Suprapubic skin (tissue), 4 donors: Measurements from ENCODE around the gene PODN. TPM values are rescaled to one million over a fixed set of nuclear protein-coding genes. Genes with fewer than 3 reads are reported as not detected.

Experiments
- DNase-seq, 2 donors: peaks; one replicate each; pipeline ENCODE4 v3.0.0-alpha.2; 2019; ENCODE audit warnings: low spot score in 2 of 2
- H3K27ac ChIP-seq: fragments of 200-600 bp; sonication (generic); one replicate; pipeline ENCODE4 v1.5.1; 2019
- H3K27me3 ChIP-seq: fragments of 200-600 bp; sonication (generic); one replicate; pipeline ENCODE4 v1.5.1; 2019
- H3K36me3 ChIP-seq: fragments of 200-600 bp; sonication (generic); one replicate; pipeline ENCODE4 v1.5.1; 2019
- H3K4me1 ChIP-seq: fragments of 200-600 bp; sonication (generic); one replicate; pipeline ENCODE4 v1.5.1; 2019
- H3K4me3 ChIP-seq: fragments of 200-600 bp; sonication (generic); one replicate; pipeline ENCODE4 v1.5.1; 2019; ENCODE audit warnings: mild to moderate bottlenecking
- H3K9me3 ChIP-seq: fragments of 200-600 bp; sonication (generic); one replicate; pipeline ENCODE4 v1.5.1; 2019
- EP300 ChIP-seq: sonication (generic); formaldehyde crosslinking; IDR thresholded peaks from one replicate; pipeline ENCODE4 v1.6.1; 2017; ENCODE audit warnings: antibody characterized with exemption
- POLR2A ChIP-seq, 2 donors: fragments of 450-650 bp; IDR thresholded peaks; one replicate each; pipeline ENCODE4 v1.6.1; 2017; ENCODE audit warnings: antibody characterized with exemption in 2 of 2, mild to moderate bottlenecking in 2 of 2, moderate library complexity in 2 of 2
- POLR2AphosphoS5 ChIP-seq, 3 donors: sonication (generic); formaldehyde crosslinking; IDR thresholded peaks; one replicate each; pipeline ENCODE4 v1.6.1; 2017; ENCODE audit warnings: antibody characterized with exemption in 3 of 3
- WGBS: methylation state at CpG from one replicate; pipeline ENCODE4 v1.1.5; 2018; 5-methylcytosine and 5-hydroxymethylcytosine counted together
- total RNA-seq, 4 donors: library from RNA; depleted of rRNA; stranded (reverse); fragments of >200 nt; gene quantifications; one replicate each; pipeline ENCODE4 v1.1.0, GENCODE V29; 2016
- TF ChIP-seq, protein P1 (sequence below), 2 donors: fragments of 200-600 bp in 1 of 2; fragments of 450-650 bp in 1 of 2; sonication (generic) in 1 of 2; IDR thresholded peaks; one replicate each; pipeline ENCODE4 v1.5.1; 2016 to 2019; ENCODE audit warnings: antibody characterized with exemption in 2 of 2, mild to moderate bottlenecking in 1 of 2, moderate library complexity in 1 of 2

PODN gene
- total RNA-seq, 4 donors from 2014 or later: 13.9 to 32.8 (median 19.8) TPM

DNA sequence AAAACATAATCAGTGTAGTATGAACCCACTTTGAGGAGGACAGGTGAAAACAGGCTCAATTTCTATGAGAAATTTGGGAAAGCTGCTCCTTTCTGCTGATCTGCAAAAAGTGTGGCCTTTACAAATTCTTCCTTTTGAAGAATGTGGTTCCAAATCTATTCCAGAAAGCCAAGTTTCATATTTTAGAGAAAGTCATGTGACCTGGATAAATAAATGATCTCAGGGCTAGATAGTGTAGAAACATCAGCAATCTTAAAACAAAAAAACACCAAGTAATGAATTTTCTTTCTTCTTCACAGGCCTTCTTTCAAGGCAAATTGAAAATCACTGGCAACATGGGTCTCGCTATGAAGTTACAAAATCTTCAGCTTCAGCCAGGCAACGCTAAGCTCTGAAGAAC is 11.7 kb upstream of the PODN start:
- 77% methylated on average over 2 of the region's 2 CpGs for WGBS
- H3K27ac ChIP-seq: no peak overlapping the region
- no peaks in the 10 kb centered on the region for H3K9me3 ChIP-seq
- H3K27me3 ChIP-seq: no peaks in the 10 kb centered on the region
- H3K36me3 ChIP-seq: peaks cover 14% of the 10 kb centered on the region
- DNase-seq: no peak
- H3K4me3 ChIP-seq: no peak overlapping the region
- TF ChIP-seq EP300 (no peak), POLR2AphosphoS5 (IDR thresholded peaks at IDR 0.05) (no peak), POLR2A (IDR thresholded peaks at IDR 0.05) (no peak)
- TF ChIP-seq, protein P1, sequence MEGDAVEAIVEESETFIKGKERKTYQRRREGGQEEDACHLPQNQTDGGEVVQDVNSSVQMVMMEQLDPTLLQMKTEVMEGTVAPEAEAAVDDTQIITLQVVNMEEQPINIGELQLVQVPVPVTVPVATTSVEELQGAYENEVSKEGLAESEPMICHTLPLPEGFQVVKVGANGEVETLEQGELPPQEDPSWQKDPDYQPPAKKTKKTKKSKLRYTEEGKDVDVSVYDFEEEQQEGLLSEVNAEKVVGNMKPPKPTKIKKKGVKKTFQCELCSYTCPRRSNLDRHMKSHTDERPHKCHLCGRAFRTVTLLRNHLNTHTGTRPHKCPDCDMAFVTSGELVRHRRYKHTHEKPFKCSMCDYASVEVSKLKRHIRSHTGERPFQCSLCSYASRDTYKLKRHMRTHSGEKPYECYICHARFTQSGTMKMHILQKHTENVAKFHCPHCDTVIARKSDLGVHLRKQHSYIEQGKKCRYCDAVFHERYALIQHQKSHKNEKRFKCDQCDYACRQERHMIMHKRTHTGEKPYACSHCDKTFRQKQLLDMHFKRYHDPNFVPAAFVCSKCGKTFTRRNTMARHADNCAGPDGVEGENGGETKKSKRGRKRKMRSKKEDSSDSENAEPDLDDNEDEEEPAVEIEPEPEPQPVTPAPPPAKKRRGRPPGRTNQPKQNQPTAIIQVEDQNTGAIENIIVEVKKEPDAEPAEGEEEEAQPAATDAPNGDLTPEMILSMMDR (IDR thresholded peaks at IDR 0.05): no peak
- peaks cover 25% of the 10 kb centered on the region for H3K4me1 ChIP-seq

DNA sequence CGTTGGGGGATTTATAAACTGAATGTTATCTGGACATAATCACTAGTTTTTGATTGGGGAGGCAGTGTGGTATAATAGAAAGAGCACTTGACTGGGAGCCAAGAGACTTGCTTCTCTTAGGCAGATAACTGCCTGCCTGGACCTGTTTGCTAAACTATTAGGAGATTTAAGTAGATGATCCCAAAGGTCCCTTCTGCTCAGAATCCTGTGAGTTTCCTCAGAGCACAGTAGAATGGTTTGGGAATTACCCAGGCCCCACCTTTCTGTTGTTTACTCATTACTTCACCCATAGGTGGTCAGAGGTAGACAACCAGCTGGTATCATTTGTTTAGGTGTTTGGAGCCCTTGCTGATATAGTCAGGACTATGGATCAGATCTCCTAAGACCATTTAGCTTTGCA is 10.3 kb upstream of the PODN start:
- Histone ChIP-seq H3K4me3 (no peak overlapping the region), H3K4me1 (peaks cover 23% of the 10 kb centered on the region), H3K36me3 (peaks cover 14% of the 10 kb centered on the region), H3K27ac (no peak overlapping the region), H3K27me3 (no peaks in the 10 kb centered on the region), H3K9me3 (no peaks in the 10 kb centered on the region)
- no peak for TF ChIP-seq POLR2A (IDR thresholded peaks at IDR 0.05)
- DNase-seq: no peak
- 28% methylated on average over 1 of the region's 1 CpG for WGBS

DNA sequence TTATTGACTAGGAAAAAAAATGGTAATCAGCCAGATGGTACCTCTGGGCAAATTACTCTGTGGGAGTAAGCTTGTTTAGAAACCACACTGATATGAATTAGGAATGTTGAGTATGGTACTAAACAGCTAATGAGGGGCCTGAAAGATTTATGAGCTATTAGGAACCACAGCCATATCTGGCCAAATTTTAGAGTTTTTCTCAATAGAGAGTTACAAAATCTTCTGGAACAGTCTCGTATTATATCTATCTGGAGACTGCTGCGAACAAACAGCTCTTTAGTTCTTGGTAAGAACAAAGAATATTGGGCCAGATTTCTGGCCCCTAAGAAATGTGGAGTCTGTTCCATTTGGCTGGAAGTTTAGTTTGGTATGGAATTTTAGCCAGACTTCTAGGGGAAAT is 4.9 kb upstream of the PODN start:
- no peaks in the 10 kb centered on the region for H3K36me3 ChIP-seq
- WGBS: 50% methylated on average over 2 of the region's 2 CpGs
- no peak for DNase-seq
- H3K9me3 ChIP-seq: no peaks in the 10 kb centered on the region
- H3K27me3 ChIP-seq: peaks cover 12% of the 10 kb centered on the region
- no peak overlapping the region for H3K27ac ChIP-seq
- no peak overlapping the region for H3K4me3 ChIP-seq
- peaks cover 22% of the 10 kb centered on the region for H3K4me1 ChIP-seq
- TF ChIP-seq, protein P1 (IDR thresholded peaks at IDR 0.05): no peak
- TF ChIP-seq EP300: no peak
- TF ChIP-seq POLR2A (IDR thresholded peaks at IDR 0.05): no peak
- TF ChIP-seq POLR2AphosphoS5 (IDR thresholded peaks at IDR 0.05): no peak

DNA sequence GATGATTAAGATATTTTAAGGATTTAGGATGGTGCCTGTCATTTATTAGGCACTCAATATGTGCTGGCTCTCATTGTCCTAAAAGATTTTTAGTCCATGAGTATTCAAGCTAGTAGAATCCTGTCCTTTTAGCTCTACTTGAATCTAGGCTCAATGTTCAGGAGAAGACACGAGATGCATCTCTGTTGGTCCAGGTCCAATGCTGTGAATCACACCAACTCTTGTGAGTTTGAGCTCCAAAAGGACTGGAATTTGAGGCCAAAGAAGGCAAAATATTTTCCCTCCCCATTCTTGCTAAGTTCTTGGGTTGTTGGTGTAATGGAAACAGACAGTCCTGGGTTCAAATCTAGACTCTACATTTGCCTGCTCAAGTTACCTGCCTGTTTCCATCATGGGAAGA is 1.4 kb upstream of the PODN start:
- Histone ChIP-seq H3K27me3 (peaks cover 29% of the 10 kb centered on the region), H3K9me3 (no peaks in the 10 kb centered on the region), H3K4me3 (no peak overlapping the region), H3K36me3 (no peaks in the 10 kb centered on the region), H3K4me1 (peaks cover 37% of the 10 kb centered on the region), H3K27ac (peak overlapping the region; percentile 83)
- WGBS: 23% methylated on average over 1 of the region's 1 CpG
- TF ChIP-seq EP300 (no peak), POLR2A (IDR thresholded peaks at IDR 0.05) (no peak), POLR2AphosphoS5 (IDR thresholded peaks at IDR 0.05) (no peak)
- TF ChIP-seq, protein P1 (IDR thresholded peaks at IDR 0.05): no peak
- DNase-seq: peak in 1 of 2 donors; percentile 66

DNA sequence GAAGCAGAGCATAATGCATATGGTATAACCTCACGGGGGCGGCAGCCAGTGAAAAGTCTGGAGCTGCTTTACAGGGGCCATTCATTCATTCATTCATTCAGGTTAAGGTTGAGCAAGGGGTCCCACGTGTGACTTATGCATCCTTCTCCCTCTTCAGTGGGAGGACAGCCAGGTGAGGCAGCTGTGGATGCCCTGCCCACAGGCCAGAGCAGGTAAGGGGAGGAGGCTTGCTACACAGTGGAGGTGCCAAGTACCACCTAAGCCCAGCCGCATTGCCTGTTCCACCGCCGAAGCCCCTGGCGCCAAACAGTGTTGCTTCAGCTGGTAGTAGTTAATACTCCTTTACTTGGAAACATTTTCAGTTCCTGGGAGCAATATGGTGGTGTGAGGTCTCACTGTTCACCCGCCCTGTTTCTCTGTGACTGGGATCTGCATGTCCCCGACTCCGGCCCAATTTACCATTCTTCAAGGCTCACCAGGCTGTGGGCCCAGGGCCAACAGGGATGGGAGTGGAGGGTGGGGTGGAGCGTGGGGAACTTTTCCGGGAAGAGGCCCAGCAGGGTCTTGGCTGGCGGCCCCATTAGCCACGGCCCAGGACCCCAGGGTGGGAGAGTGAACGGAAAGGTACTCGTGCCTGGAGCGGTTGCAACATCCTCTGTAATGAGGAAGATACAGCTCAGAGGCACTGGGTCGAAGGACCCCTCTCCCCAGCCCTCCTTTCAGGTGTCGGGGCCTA is 722 bp upstream of the PODN start:
- peak overlapping the region; percentile 57 for H3K4me3 ChIP-seq
- peaks cover 37% of the 10 kb centered on the region for H3K4me1 ChIP-seq
- H3K36me3 ChIP-seq: no peaks in the 10 kb centered on the region
- H3K9me3 ChIP-seq: no peaks in the 10 kb centered on the region
- H3K27me3 ChIP-seq: peaks cover 29% of the 10 kb centered on the region
- TF ChIP-seq POLR2A (IDR thresholded peaks at IDR 0.05): no peak
- TF ChIP-seq, protein P1 (IDR thresholded peaks at IDR 0.05): no peak
- no peak for TF ChIP-seq EP300
- TF ChIP-seq POLR2AphosphoS5 (IDR thresholded peaks at IDR 0.05): no peak
- peak in 1 of 2 donors; percentile 83 for DNase-seq
- WGBS: 66% methylated on average over 5 of the region's 19 CpGs
- peak overlapping the region; percentile 83 for H3K27ac ChIP-seq
